Measurements from ENCODE around the gene ATP7A. TPM values are rescaled to one million over a fixed set of nuclear protein-coding genes. Genes with fewer than 3 reads are reported as not detected.

ATP7A gene
- total RNA-seq, 4 donors from 2014 or later, result 7.3 to 13.9 (median 7.8) TPM

DNA sequence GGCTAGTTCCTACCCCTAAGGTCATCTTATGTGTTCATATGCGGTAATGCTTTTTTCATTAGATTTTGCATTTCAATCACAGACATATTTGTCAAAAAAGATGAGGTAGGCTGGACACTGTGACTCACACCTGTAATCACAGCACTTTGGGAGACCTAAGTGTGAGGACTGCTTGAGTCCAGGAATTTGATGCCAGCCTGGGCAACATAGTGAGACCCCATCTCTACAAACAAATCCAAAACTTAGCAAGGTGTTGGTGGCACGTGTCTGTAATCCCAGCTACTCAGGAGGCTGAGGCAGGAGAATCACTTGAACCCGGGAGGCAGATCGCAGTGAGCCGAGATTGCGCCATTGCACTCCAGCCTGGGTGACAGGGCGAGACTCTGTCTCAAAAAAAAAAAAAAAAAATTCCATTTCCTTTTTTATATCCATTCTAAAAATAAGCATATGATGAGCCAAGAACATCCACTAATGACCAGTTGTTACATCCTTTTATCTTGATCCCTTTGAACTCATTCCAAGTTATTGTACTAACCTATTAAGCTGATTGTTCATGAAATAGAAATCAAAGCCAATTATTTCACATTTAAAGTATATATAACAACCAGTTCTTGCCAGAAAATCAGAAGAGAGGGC is 35.5 kb downstream of the ATP7A start:
- ATAC-seq (ENCODE audit: low FRiP score), result no peak
- no peak for DNase-seq (ENCODE audit: low spot score)
- TF ChIP-seq, protein P1, sequence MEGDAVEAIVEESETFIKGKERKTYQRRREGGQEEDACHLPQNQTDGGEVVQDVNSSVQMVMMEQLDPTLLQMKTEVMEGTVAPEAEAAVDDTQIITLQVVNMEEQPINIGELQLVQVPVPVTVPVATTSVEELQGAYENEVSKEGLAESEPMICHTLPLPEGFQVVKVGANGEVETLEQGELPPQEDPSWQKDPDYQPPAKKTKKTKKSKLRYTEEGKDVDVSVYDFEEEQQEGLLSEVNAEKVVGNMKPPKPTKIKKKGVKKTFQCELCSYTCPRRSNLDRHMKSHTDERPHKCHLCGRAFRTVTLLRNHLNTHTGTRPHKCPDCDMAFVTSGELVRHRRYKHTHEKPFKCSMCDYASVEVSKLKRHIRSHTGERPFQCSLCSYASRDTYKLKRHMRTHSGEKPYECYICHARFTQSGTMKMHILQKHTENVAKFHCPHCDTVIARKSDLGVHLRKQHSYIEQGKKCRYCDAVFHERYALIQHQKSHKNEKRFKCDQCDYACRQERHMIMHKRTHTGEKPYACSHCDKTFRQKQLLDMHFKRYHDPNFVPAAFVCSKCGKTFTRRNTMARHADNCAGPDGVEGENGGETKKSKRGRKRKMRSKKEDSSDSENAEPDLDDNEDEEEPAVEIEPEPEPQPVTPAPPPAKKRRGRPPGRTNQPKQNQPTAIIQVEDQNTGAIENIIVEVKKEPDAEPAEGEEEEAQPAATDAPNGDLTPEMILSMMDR (IDR thresholded peaks at IDR 0.05), result no peak

DNA sequence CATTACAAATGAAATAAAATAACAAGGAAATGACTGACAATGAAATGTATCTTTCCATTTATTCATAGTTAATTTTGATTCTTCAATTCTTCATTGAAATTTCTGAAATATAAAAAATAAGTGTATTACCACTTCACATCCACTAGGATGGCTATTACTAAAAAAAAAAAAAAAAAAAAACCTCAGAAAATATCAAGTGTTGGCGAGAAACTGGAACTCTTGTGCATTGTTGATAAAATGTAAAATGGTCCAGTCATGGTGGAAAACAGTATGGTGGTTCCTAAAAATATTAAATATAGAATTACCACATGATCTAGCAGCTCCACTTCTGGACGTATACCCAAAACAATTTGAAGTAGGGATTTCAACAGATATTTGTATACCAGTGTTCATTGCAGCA is 36.1 kb downstream of the ATP7A start:
- DNase-seq (ENCODE audit: low spot score) (no peak), ATAC-seq (ENCODE audit: low FRiP score) (no peak)
- TF ChIP-seq, protein P1 (IDR thresholded peaks at IDR 0.05), result no peak

DNA sequence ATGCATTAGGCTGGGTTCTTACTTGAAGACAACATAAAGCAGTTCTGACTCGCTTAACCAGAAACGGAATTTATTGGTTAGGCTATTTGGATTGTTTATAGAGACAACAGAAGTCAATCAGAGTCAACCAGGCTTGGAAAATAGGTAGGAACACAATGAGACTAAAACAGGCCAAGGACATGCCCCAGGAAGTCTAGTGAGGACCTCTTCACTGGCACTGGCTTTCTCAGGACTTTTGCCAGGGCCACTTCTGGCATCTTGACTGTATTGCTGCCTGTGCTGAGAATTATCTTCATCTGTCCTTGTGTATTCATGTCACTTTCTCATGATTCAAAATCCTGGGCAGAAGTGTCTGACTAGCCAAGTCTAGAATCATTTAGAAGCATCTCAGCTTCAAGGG is 39.3 kb downstream of the ATP7A start:
- no peak for ATAC-seq (ENCODE audit: low FRiP score)
- TF ChIP-seq, protein P1 (IDR thresholded peaks at IDR 0.05), result no peak
- DNase-seq (ENCODE audit: low spot score), result no peak

DNA sequence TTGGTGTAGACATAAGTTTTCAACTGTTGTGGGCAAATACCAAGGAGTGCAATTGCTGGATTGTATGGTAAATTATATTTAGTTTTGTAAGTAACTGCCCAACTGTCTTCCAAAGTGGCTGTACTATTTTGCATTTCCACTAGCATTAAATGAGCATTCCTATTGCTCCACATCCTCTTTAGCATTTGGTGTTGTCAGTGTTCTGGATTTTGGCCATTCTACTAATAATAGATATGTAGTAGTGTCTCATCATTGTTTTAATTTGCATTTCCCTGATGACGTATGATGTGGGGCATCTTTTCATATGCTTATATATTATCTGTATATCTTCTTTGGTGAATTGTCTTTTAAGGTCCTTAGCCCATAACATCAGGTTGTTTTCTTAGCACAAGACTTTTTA is 41.7 kb downstream of the ATP7A start:
- DNase-seq (ENCODE audit: low spot score) (no peak), ATAC-seq (ENCODE audit: low FRiP score) (no peak)
- TF ChIP-seq, protein P1 (IDR thresholded peaks at IDR 0.05), result no peak

DNA sequence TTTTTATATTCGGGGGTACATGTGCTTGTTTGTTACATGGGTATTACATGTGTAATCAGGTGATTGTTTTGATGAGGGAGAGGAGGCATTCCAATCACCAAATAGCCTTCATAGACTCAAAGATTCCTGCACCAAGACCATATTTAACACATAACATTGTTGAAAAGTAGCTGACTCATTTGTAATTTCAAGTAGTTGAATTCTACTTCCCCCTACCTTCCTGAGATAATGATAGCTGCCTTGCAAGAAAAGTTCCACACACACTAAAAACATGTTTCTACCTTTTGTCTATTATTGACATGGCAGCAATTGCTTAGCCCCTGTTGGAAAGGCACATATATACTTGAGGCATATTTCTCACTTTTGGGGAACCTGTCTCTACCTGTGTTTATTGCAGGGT is 42.8 kb downstream of the ATP7A start:
- no peak for ATAC-seq (ENCODE audit: low FRiP score)
- TF ChIP-seq, protein P1 (IDR thresholded peaks at IDR 0.05), result no peak
- DNase-seq (ENCODE audit: low spot score), result no peak

DNA sequence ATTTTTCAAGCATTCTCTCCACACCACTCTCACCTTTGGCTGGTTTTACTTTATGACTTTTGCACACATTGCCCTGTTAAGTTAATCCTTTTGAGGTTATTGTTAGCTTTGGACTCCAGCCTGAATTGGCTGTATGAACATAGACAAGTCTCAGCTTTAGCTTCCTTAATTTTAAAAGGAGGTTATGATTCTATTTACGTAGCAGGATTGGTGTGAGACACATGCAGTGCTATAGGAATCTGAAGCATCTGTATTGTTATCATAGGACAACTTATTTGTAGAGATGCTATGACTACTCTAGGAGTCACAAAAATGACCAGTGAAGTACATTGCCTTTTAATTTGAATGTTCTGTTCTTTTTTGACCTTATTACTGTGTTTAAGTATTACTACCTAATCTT is 43.2 kb downstream of the ATP7A start:
- ATAC-seq (ENCODE audit: low FRiP score), result no peak
- TF ChIP-seq, protein P1 (IDR thresholded peaks at IDR 0.05), result no peak
- DNase-seq (ENCODE audit: low spot score), result no peak

DNA sequence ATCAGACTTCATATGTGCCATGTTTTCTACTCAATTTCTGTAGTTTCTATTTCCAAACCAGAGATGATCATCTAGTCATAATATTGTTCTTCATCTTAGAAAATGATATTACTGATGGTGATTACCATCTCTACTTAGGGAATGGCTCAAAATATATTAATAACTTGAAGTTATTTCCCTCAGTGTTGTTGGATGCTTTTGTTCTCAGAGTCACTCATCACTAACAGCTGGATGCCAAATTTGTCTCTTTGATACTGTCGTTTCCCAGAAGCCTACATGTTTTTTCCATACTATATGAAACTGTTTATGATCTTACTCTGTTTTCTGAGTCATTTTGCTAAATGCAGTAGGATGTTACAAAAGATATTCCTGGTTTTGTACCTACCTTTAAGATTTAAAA is 50.1 kb downstream of the ATP7A start:
- TF ChIP-seq, protein P1 (IDR thresholded peaks at IDR 0.05), result no peak
- ATAC-seq (ENCODE audit: low FRiP score) (no peak), DNase-seq (ENCODE audit: low spot score) (no peak)
